Stimulated activated CD8-positive, alpha-beta memory T cell treated with anti-CD3 and anti-CD28 coated beads, Interleukin-15, amount 100 ng/mL, for 4 hours (primary cell): ENCODE measurements around the gene SPRR4.

Experiments used
- DNase-seq, 2 donors: peaks; one replicate each; pipeline ENCODE4 v3.0.0-alpha.2; 2020; ENCODE audit warnings: low read depth in 2 of 2

Gene SPRR4, protein sequence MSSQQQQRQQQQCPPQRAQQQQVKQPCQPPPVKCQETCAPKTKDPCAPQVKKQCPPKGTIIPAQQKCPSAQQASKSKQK

DNA sequence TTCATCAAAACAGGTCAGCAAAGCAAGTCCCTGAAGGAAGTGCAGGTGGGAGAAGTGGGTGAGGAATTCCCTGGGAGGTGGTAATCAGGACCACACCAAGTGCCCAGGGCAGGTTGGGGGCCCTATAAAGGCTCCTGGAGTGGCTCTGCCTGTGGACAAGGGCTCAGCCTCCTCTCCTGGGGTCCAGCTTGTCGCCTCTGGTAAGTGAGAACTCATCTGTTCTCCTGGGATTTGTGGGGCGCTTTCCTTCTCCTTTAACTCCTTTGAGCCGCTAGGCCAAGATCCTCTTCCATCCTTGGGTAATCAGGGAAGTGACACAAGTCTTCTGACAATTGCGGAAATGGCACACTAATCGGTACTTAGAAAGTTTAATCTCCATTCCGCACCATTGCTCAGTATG is at the start of gene SPRR4:
TSS of gene SPRR4 (plus strand) at position 154 of the 400 bp plus-strand sequence. CDS start 1,243 bp downstream, outside the sequence.
- no peak for DNase-seq

DNA sequence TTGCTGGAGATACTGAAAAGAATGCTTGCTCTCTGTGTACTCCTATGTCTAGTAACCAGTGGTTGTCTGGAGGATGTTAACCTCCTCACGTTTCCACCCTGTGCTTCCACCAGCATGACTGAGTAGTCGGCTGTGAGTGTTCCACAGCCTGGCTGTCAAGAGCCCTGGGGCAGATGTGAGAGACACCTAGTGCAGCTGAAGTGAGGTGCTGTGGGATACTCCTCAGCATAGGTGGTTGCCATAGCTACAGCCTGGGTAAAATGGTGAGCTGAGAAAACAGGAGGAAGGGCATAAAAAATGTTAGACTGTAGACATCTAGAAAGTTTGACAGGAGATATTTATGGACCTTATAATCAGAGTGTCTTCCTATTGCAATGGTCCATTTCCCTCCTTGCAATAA is 46.3 kb upstream of the SPRR4 start:
- DNase-seq: no peak

DNA sequence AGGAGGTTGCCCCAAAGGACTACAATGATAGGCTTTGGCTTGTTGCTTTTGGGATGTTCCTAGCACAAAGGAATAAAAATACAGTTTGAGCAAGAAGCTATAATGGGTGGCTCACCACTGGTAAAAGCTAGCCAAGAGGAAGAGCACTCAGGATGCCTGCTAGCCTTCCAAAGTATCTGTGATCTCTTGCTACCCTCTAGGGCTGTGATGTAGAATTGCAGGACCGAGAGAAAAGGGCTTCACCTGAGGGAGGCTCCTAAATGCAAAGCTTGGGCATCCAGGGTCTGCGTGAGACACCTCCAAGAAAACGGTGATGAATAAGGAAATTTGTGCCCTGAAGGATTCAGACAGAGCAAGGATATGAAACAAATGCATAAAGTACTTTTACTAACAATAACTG is 44.4 kb upstream of the SPRR4 start:
- no peak for DNase-seq

DNA sequence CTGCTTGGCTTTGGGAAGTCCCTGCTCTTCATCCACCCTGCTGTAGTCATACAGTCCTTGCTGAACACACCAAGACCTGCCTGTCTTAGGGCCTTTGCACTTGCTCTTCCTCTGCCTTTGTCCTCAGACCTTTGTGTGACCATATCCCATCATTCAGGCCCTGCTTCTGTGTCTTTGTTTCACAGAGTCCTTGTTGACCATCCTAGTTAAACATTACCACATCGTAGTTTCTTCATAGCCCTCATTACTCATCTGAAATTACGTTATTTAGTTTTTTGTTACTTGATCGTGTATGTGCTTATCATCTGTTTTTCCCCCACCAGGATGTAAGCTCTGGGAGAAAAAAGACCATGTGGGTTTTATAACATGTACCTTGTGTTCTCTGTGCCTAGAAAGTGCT is 41.8 kb upstream of the SPRR4 start:
- no peak for DNase-seq

DNA sequence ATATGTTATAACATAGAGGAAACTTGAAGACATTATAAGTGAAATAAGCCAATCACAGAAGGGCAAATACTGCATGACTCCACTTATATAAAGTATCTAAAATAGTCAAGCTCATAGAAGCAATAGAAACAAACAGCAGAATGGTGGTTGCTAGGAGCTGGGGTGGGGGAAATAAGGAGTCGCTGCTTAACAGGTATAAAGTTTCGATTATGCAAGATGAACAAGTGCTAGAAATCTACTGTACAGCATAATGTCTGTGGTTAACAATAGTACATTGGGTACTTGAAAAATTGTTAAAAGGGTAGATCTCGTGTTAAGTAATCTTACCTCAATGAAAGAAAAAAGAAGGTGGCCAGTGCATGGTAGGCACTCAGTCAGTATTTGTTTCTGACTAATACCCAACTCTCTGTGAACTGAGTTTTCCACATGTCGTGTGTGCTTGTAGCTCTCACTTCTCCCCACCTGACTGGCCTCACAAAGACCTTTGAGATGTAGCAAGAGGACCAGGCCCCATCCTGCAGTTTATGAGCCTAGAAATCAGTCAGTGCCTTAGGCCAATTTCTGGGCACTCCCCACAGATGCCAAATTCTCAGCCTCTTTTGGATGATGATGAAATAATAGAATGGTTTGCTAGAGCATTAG is 38.2 kb upstream of the SPRR4 start:
- DNase-seq: no peak

DNA sequence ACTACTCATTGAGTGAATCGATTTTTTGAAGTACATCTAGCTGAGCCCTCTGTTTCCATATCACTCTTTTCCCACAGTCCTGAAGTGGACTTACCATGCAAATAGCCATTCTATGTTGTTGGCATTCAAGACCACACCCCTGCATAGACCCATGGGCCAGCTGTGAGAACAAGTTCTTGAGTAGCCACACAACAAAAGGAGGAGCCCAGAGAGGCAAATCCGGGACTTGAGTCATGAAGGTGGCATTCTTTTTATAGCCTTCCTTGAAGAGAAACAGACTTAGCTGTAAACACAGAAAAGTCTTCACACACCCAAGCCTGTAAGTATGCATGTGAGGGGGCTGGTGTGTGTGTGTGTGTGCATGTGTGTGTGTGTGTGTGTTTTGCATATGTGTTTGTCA is 37.3 kb upstream of the SPRR4 start:
- no peak for DNase-seq

DNA sequence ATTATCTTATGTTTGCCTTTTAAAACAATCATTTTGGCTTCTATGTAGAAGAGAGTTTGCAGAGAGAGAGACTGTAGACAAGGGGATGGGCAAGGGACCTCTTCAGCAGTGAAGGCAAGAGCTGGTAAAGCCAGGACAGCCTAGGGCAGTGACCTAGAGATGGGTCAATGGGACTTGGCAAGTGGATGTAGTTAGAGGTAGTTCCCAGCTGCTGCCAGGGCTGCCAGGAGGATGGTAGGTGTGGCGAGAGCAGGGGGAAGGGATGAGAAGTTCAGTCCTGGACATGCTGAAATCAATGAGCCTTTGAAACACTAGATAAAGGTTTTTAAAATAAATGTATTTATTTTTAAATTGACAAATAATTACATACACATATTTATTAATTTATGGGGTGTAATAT is 29.8 kb upstream of the SPRR4 start:
- DNase-seq: no peak

DNA sequence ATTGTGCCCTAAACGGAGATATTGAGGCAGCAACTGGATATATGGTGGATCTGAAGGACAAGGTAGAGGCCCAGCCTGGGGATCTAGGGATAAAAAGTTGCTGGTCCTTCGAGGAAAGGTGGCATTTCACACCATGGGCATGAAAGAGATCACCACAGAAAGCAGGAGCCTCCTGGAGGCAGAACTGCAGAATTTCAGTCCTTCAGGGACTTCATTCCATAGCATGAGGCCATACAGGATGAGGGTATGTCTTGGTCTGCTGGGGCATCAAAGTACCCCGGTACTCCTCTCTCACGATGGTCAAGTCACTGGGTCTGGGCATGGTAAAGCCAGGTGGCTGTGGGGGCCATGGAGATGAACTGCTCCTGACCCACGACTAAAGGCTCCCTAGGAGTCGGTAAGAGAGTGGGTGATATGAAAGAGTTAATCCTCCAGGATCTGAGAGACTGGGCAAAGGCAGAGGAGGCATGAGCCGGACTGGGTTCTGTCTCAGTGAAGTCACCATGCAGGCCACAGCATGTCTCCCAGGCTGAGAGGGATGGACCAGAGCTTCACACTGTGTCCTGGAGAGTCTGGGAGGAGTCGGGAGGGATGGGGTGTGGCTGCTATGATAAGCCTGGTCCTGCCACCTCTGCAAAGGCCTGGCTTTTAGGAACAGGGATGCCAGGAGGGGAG is 29.3 kb upstream of the SPRR4 start:
- DNase-seq: no peak

DNA sequence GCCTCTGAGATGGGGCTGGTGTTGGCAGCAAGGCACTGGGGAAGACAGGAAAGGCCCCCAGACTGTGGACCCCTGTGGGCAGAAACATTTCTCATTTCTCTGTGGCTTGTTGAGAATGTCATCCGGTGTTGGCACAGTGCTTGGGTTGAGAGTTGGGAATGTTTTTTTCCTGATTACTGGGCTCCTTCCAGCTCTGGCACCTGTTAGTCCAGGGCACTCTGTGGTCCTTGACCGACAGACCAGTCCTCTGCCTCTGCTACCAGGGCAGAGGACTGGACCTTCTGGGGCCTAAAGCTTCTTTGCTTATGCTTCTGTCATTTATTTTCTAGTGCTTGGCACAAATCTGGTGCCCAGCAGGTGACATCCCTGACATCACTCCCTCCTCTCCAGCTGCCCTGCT is 28.3 kb upstream of the SPRR4 start:
- no peak for DNase-seq

DNA sequence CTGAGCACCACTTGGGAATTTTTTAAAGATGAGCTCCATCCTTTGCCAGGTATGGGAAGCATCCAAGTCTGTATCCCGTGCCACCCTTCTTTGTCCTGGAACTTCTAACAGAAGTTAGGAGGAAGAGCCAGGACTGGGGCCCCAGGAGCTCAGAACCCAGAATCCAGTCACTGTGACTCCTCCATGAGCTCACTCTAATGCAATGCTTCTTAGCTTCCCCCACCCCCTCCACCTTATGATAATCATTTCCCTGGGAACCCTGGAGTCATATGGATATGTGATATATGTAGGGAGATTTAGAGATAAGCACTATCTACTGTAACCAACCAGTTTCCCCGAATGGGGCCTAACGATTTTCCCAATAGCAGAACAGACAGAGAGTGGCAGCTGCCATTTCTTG is 24.2 kb upstream of the SPRR4 start:
- no peak for DNase-seq

DNA sequence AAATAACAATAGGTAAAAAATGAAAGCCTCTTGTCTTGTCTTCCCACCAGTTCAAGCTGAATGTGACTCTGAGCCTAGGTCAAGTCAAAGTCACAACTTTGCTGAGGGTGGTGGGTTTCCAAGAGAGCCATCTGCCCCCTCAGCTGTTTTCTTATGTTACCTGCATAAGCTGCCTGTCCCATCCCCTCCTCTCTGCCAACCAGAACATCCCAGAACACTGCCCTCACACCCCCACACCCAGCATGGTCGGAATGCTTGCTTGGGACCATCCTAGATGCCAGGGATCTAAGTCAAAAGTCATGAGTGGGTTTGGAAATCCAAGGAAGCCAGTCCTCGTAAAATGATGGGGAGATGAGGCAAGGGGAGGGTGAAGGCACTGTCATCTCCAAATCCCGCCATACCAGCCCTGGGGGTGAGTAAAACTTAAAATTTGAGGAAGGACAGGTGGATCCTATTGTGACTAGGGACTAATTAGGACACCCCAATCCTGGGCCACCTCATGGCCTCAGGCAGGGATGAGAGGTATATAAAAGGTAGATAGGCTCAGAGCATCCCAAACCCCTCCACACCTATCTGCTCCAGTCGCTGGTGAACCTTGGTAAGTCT is 23.7 kb upstream of the SPRR4 start, which contains the start of gene SPRR5:
TSS of gene SPRR5 (plus strand) at position 556 of the 606 bp plus-strand sequence. CDS start 1,349 bp downstream, outside the sequence.
- DNase-seq: no peak

DNA sequence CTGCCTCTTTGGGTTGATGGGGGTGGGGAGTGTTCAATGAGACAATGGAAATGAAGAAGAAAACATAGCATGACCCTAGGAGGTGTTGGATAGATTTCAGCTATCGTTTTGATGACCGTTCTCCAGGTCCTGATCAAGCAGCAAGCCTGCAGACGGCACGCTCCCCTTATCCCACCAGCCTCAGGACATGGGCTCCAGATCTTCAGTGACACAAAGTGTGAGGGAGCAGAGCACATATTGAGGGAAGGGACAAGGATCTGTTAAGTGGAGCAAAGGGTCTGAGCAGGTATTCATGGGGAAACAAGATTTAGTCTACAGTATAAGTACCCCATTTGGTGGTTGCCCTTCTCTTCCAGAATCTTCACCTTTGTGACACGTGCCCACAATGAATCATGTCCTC is 18.7 kb upstream of the SPRR4 start:
- no peak for DNase-seq

DNA sequence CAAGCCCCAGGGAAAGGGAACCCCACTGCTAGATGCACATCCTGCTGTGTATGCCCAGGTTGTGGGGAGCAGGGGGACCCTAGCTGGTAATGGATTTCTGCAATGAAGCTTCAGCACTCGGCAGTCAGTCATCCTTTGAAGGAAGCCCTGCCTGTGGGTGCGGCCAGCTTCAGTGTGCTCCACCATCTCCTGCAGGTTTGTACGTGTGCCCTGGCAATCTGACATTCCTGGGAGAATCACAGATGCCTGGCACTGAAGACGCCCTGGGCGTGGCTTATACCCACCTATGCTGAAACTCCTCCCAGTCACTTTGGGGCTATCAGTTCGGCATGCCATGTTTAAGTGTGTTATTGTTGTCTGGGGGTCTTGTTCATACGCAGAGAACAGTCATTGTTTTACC is 16.7 kb upstream of the SPRR4 start:
- no peak for DNase-seq

DNA sequence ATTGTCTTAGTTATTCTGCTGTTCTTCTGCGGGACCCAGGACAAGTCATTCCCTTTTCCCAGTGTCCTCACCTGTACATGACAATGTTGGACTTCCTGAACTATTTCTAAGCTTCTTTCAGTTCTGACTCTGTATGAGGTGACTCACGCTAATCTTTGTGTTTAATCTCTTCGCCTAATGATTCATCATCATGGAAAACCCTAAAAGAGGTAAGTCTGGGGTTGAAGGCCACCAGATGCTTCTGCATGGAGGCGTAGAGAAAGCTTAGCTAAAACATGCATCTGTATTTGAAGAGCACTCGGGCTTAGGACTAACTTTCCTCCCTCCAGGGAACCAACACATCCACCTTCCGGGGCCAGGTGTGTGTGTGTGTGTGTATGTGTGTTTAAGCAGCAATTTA is 16.0 kb upstream of the SPRR4 start:
- no peak for DNase-seq

DNA sequence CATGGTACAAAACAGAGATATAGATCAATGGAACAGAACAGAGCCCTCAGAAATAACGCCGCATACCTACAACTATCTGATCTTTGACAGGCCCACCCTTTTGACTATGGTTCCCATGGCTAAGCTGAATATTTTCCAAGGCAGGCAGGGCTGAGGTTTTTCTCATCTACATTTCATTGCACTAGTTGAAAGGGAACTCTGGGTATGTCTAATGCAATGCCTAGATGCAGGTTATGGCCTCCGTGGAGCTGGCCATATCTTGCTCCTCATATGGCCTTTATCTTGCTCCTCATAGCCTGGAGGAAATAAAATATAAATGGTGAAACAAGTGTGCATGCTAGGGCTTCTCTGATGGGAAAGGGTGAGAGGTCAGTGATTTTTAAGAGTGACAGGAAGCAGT is 12.9 kb upstream of the SPRR4 start:
- no peak for DNase-seq

DNA sequence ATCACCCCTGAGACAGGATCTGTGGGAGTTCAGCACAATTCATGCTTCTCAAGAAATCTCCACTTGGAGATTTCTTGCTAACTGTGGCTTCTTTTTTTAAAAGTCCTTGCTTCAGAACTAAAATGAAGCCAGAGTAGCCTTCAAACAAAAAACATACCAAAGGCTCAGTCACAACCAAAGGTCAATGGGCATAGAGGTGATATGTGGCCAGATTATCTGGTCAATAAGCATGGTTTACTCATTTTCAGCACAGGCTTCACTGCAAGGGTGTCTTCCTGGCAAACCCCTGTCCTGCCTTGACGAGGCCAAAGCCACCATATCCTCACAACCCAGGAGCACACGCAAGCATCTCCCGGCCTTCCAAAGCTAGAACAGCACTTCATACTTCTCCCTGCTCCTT is 11.2 kb upstream of the SPRR4 start:
- DNase-seq: no peak

DNA sequence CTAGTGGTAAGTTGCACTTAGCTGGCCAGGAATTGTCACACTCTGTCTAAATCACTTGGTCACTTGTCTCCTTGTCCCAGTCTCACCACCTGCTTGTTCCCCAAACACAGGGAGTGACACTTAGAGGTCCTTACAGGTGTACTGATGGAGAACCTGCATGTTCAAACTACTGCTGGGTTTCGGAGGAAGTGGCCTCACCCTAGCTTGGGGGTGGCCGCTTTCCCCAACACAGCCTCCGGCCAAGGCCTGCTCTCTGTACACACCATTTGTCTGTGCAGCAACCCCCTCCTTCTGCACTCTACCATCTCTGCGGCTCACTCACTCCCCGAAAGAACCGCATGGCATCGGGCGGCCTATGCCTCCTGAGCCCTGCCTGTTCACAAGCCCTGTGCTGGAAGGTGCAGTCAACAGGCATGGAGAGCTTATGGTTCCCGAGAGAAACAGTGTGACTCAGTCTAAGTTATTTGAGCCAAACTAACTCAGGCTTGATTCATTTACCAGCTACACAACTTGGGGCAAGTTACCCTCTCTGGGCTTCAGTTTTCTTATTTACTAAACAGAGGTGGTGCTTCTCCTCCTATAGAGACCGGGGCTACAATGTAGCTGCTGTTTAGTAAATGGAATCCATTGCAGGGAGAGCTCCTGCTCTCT is 10.5 kb upstream of the SPRR4 start:
- no peak for DNase-seq

DNA sequence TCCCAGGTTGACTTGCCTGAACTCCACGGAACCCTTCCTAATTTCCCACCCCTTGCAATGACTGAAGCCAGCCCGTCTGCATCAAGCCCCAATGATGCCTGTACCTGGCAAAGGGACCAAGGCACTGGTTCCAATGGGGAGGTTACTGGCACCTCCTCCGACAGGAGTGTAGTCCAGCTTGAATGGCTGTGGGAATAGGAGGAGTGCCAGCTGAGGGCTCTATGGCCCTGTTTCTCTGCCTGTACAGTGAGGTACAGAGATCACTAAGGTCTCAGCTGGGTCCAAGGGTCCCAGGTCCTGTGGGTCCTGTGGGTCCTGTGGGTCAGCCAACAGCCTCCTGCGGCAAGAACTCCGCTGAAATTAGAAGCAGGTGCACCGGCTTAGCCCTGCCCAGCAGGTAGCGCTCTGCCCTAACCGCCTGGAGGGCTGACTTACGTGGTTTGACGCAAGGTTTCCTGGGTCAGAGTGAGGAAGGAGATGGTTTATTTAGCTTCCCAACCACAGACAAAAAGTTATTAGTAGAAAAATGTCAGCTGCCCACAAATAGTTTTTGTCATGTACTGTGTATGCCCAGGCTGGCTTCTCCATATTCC is 9.9 kb upstream of the SPRR4 start:
- DNase-seq: no peak

DNA sequence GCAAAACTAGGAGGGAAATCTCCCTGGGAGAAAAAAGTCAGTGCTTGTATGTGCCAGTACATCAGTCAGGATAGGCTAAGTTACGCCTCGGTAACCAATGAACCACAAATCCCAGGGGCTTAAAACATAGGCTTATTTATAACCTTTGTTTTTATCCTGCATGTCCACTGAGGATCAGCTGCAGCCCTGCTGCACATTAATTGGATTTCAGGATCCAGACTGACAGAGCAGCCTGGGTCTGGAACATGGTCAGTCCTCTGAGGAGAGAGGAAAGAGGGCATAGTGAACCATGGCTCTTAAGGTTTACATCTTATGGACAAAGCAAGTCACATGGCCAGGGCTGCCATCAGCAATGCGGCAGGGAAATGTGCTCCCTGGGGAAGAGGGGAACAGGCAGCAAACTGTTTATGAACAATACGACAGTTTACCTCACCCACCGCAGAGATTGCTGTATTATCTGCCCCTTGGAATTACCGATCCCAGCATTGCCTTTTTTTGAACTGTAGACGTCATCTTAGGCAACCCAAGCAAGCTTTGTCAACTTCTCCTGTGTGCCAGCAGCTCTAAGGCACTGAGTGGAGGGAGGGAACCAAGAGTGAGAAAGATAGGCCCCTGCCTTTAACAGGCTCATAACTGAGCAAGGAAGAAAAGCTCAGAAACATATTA is 9.1 kb upstream of the SPRR4 start:
- no peak for DNase-seq

DNA sequence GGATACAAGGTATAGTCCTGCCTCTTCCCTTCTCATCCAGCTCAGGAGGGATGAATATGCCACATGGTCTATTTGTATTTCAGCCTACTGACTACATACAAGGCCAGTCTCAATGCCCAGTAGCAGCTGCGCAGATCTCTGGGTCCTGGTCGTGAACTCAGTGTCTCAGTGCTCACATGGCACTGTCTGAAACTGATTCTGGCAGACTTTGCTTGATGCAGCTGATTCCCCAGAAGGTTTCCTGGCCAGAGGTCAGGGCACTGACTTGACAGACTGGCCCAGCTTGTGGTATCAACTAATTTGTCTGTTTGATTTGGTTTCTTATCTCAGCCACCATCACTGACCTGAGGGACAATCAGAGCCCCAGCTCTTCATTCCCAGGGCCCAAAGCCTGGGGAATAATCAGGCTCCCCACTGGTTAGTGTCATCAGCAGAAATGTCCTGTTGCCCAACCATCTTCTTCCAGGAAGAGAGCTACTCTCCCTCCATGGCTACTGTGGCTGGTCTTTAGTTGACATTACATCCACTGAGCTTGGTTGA is 7.5 kb upstream of the SPRR4 start:
- no peak for DNase-seq

DNA sequence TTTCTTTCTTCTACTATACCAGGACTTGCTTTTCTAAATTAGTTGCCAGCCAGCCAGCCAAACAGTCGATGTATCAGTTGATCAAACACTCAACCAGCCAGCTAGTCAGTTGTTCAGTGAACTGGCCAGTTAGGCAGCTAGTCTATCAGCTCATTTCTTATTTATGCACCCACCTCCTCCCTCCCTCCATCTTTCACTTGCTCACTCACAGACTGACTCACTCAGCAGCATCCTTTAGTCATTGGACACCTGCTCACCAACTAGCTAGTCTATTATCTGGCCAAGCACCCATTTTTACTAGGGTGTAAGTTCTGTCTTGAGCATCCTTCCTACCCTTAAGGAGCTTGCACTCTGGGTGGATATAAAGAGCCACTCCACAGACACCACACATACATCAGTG is 5.9 kb upstream of the SPRR4 start:
- no peak for DNase-seq
